Tongue (tissue), 2 donors: ENCODE measurements around the gene GSTO2. TPM values are rescaled to one million over a fixed set of nuclear protein-coding genes. Genes with fewer than 3 reads are reported as not detected.
"Not testable (repeated sequence)": the region's sequence is repeated elsewhere in the genome, so short reads cannot be mapped to it uniquely, and the experiment has no call there.

Experiments
- DNase-seq: peaks from one replicate; pipeline ENCODE4 v3.0.0-alpha.2; 2015
- total RNA-seq: library from RNA; depleted of rRNA; stranded (reverse); fragments of >200 nt; gene quantifications from one replicate; pipeline ENCODE4 v1.2.3, GENCODE V29; 2014

The GSTO2 gene
- 5.1 TPM for total RNA-seq

DNA sequence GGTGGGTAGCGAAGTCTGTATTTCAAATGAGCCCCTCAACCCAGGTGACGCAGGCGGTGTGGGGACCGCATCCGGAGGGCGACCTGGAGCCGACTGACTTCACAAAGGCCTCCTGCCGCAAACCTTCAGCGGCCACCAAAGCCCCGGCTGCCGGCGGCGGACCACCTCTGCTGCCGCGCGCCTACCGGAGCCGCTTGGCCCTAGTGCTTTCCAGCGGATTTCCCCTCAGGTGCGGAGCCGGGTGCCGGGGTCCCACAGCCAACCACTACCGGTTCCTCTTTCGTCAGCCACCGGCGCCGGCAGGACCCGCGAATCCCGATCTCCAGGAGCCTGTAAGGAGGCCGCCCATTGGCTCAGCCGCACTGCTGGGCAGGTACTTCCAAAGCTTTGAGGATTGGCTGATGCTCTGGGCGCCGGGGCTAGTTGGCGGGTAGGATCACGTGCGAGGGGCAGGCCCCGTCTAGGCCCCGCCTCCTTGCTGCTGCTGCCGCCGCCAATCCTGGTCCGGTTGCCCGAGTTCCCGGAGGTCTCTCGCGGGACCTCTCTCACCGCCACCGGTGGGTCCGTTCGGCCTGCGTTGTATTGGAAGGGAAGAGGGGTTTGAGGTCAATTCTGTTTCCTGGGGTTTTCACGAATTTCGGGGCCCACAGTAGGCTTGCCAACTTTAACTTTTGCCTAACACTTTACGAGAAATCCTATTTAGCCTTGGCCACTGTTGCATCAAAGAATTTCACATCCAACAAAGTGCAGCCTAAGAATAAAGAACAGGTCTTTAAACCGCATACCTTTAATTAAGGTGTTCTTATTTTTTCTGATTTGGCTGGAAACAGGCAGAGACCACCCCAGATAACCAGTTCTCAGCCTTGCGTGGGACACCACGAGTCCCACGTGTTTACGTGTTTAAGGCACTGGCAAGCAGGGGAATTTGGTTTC lies at the start of gene GSTO2:
GSTO2 (plus strand) TSS at position 472 of the 933 bp plus-strand sequence. CDS start 5,732 bp downstream, outside the sequence.
- DNase-seq, result peak; percentile 99

DNA sequence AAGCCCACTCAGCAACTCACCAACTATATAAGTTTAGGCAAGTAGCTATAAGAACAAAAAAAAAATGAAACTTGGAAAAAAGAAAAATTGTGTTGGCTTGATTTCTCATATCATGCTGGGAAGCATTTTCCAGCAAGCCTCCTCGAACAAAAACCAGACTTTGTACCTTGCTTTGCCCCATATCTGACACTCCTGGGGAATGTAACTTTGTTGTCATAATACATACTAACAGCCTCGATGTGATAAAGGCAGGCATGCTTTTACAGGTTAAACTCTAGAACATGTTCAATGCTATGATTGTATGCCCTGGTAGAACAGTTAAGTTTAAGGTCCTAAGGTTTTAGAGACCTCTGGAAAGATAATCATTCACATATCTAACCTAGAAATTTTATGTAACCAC lies 48.5 kb upstream of the GSTO2 start:
- DNase-seq, result no peak

GRCh38 chr10:104223304-104223703 lies 45.7 kb upstream of the GSTO2 start:
- no peak for DNase-seq

- DNase-seq, result no peak
These were observed 38.5 kb upstream of the GSTO2 start for GRCh38 chr10:104230490-104230889.

- DNase-seq, result peak; percentile 98
These were observed 37.0 kb upstream of the GSTO2 start, which contains the start of gene CFAP43 for GRCh38 chr10:104231784-104232612. Gene CFAP43 (minus strand): TSS chr10:104232364. CDS start chr10:104232246, 118 bp downstream.

GRCh38 chr10:104232613-104233102 lies 36.3 kb upstream of the GSTO2 start:
- DNase-seq, result no peak

GRCh38 chr10:104233817-104234216 lies 35.2 kb upstream of the GSTO2 start:
- DNase-seq, result no peak

GRCh38 chr10:104234934-104235333 lies 34.0 kb upstream of the GSTO2 start:
- DNase-seq, result no peak

DNA sequence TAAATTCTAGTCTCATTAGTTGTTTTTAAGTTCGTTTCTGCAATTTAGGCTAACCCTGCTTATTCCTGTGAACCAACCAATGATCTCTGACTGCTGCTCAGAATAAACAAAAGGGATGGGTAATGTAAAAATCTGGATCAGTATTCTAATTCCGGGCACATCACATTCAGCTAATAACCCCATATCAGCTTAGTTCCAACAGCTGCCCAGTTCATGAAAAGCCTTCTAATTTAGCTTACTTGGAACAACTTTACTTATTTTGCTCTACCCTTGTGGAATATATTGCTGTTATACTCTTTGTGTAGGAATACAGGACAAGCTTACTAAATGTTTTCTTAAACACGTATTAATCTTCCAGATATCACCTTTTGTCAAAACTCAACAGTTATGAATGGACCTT lies 33.2 kb upstream of the GSTO2 start:
- DNase-seq, result no peak

DNA sequence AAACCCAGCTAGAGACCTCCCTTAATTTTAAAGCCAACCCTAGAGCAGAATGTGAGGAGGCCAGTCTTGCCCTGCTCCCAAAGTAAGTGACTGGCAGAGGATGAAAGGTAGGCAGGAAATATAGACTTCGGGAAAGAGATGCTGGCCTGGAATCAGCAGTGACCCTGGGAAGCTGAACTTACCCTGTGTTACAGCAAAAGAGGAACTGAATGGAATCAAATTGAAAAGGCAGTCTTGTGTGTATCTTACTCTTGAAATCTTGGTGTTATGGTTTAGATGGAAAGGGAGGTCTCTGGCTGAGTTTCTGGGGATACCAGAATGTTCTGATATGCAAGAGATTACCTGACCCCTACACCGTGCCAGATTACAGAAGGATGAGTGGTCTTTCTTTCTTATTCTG lies 28.9 kb upstream of the GSTO2 start:
- no peak for DNase-seq

- DNase-seq, result no peak
These were observed 26.4 kb upstream of the GSTO2 start for GRCh38 chr10:104242545-104242944.

GRCh38 chr10:104243009-104243408 lies 26.0 kb upstream of the GSTO2 start:
- DNase-seq, result not testable (repeated sequence)

DNA sequence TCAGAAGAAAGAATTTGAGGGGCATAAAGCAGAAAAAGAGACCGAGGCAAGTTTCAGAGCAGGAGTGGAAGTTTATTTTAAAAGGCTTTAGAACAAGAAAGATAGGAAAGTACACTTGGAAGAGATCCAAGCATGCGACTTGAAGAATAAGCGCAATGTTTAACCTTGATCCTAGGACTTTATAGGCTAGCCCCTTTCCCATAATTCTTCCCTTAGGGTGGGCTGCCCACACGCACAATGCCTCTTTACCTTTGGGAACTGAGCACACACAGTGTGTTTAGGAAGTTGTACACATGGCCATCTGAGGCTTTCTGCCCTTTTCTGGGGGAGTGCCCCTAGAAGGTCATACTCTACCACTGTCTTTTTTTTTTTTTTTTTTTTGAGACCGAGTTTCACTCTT lies 25.5 kb upstream of the GSTO2 start:
- DNase-seq, result no peak

- no peak for DNase-seq
These were observed 23.8 kb upstream of the GSTO2 start for GRCh38 chr10:104245066-104245632.

DNA sequence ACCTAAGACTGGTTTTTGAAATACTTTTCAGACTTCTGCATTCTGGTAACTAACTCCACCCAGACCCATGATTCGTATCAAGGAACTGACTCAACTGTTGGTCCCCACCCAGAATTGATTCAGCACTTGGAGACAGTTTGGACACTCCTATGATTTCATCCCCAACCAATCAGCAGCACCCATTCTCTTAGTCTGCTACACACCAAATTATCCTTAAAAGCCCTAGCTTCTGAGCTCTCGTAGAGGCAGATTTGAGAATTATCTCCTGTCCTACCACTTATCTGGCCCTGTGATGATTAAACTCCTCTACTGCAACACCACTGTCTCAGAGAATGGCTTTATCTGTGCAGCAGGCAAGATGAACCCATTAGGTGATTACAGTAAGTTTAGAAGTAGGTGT lies 22.0 kb upstream of the GSTO2 start:
- DNase-seq, result no peak

DNA sequence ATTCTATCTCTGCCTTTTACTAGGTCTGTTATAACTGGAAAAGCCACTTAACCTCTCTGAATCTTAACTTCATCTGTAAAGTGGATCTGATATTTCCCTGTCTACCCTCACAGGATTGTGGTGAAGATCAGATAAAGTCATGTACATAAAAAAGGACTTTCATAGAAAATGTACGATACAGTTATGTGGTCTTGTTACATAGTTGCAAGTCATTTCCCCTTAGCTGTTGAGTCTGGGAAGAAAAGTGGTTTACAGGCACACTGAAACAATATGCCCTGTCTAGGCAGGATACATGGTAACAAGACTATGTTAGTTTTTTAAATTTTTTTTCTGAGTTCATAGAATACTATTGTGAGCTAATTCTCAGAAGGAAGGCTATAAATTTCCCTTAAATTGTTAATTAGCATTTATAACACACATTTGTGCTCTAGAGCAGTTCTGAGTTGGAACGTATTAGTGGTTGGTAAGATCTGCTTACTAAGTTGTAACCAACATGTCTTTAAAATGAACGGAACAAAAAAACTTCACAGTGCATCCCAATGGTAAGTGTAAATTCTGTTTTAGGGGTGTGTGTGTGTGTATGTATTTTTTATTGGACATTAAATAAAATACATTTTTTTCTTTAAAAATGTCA lies 21.4 kb upstream of the GSTO2 start:
- no peak for DNase-seq

DNA sequence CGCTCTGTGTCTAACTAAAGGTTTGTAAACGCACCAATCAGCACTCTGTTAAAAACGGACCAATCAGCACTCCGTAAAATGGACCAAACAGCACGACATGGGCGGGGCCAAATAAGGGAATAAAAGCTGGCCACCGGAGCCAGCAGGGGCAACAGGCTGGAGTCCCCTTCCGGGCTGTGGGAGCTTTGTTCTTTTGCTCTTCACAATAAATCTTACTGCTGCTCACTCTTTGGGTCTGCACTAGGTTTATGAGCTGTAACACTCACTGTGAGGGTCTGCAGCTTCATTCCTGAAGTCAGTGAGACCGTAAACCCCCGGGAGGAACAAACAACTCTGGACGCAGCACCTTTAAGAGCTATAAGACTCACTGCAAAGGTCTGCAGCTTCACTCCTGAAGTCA lies 20.1 kb upstream of the GSTO2 start:
- not testable (repeated sequence) for DNase-seq

DNA sequence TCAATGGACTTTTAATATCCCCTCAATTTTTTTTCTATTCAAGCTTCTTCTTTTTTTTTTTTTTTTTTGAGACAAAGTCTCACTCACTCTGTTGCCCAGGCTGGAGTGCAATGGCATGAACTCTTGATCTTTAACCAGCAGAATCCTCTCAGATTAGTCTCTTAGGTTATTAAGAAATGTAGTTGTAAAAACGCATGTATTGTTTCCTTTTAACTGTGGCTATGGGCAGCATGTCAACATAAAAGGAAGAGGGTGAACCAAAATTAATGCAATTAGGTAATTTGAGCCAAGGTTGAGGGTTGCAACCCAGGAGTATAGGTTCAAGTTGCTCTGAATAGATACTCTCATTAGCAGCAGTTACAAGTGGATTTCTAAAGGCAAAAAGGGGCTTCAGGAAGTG lies 18.6 kb upstream of the GSTO2 start:
- DNase-seq, result no peak

DNA sequence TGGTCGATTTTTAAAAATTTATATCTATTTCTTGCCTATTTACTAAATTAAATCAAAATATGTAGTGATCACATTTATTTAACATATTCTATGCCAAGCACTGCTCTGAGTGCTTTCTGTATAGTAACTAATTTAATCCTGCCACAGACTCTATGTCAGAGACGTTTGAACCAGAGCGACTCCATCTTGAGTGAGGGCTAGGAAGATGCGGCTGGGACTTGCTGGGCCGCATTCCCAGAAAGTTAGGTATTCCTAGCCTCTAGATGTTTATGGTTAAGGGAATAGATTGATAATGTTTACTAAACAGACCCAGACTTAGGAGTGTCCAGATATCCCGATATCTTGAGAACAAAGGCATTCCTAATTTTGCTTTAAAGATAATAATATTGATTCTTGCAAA lies 17.5 kb upstream of the GSTO2 start:
- no peak for DNase-seq

GRCh38 chr10:104252368-104252767 lies 16.6 kb upstream of the GSTO2 start:
- no peak for DNase-seq

DNA sequence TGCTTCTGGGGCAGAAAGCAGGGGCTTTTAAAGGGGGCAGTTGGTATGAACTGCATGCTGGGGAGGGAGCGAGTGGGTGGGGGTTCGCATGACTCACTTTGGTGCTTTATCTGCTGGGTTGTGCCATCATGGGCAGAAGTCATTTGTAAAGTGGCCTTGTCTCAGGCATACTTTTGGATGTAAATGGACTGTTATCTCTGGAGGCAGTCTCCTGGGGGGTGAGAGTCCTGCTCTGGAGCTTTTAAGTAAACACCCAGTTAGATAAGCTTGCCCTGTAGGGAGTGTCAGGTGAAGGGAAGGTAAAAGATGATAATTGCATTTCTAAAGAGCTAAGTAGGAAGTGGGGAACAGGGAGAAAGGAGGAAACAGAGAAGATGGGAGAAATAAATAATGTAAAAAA lies 15.9 kb upstream of the GSTO2 start:
- no peak for DNase-seq
